PC-3 (cell line): Measurements from ENCODE around the gene TMEM131L.

Source experiments
- CTCF ChIP-seq: fragments of 300-600 bp; sonication (generic); conservative IDR thresholded peaks from 2 replicates; pipeline ENCODE4 v1.5.1; 2017; ENCODE audit warnings: antibody characterized with exemption, low read depth, mild to moderate bottlenecking, low read length
- EZH2 ChIP-seq: fragments of 300-600 bp; sonication (generic); IDR thresholded peaks from one replicate; pipeline ENCODE4 v1.6.1; 2017; ENCODE audit warnings: antibody characterized with exemption, mild to moderate bottlenecking, low read length; ENCODE audit not compliant: unreplicated experiment

- no peak for TF ChIP-seq CTCF
- no peak for TF ChIP-seq EZH2
Measured at GRCh38 chr4:153564630-153565525, 98.7 kb downstream of the TMEM131L start.
